Measurements from ENCODE around the gene PTPN7. TPM values are rescaled to one million over a fixed set of nuclear protein-coding genes. Genes with fewer than 3 reads are reported as not detected.
A peak's percentile ranks its signal among the peaks of the same experiment; 100 is the strongest.

PTPN7 gene
- total RNA-seq, 6 donors from 2014 or later = 4.6 to 9.3 (median 7.7) TPM

GRCh38 chr1:202176949-202177927 lies 16.8 kb upstream of the PTPN7 start:
- DNase-seq (peak in 1 of 2 donors; percentile 65), ATAC-seq (ENCODE audit: low FRiP score in 2 of 2) (no peak)
- H3K4me3 ChIP-seq = no peak overlapping the region
- no peaks in the 10 kb centered on the region for H3K36me3 ChIP-seq
- WGBS, 2 donors = 91 to 94% methylated on average over 16 to 25 of the region's 29 CpGs
- no peaks in the 10 kb centered on the region for H3K4me1 ChIP-seq
- TF ChIP-seq EP300 (IDR thresholded peaks at IDR 0.05) = no peak
- TF ChIP-seq POLR2A (IDR thresholded peaks at IDR 0.05) = no peak
- no peak for TF ChIP-seq POLR2AphosphoS5 (IDR thresholded peaks at IDR 0.05)
- TF ChIP-seq CTCF (IDR thresholded peaks at IDR 0.05) = no peak
- no peaks in the 10 kb centered on the region for H3K9me3 ChIP-seq
- H3K27ac ChIP-seq = no peak overlapping the region
- H3K27me3 ChIP-seq = no peaks in the 10 kb centered on the region

- no peaks in the 10 kb centered on the region for H3K9me3 ChIP-seq
- no peak overlapping the region for H3K27ac ChIP-seq
- H3K27me3 ChIP-seq = no peaks in the 10 kb centered on the region
- WGBS, 2 donors = 84 to 85% methylated on average over 7 of the region's 7 CpGs
- no peaks in the 10 kb centered on the region for H3K36me3 ChIP-seq
- H3K4me3 ChIP-seq = no peak overlapping the region
- no peak for TF ChIP-seq POLR2A (IDR thresholded peaks at IDR 0.05)
- no peak for TF ChIP-seq POLR2AphosphoS5 (IDR thresholded peaks at IDR 0.05)
- TF ChIP-seq CTCF (IDR thresholded peaks at IDR 0.05) = no peak
- no peak for TF ChIP-seq EP300 (IDR thresholded peaks at IDR 0.05)
- DNase-seq (peak in 1 of 2 donors; percentile 49), ATAC-seq (ENCODE audit: low FRiP score in 2 of 2) (no peak)
- no peaks in the 10 kb centered on the region for H3K4me1 ChIP-seq
Measured at GRCh38 chr1:202173993-202174392, 13.6 kb upstream of the PTPN7 start.

- Histone ChIP-seq H3K36me3 (no peaks in the 10 kb centered on the region), H3K27ac (no peak overlapping the region), H3K9me3 (no peaks in the 10 kb centered on the region), H3K4me1 (peaks cover 0 to 11% (median 3%) of the 10 kb centered on the region in 4 donors), H3K4me3 (no peak overlapping the region), H3K27me3 (no peaks in the 10 kb centered on the region)
- no peak for TF ChIP-seq POLR2A (IDR thresholded peaks at IDR 0.05)
- no peak for DNase-seq
- 80 to 94% methylated on average over 3 to 5 of the region's 5 CpGs for WGBS, 2 donors
- no peak for ATAC-seq (ENCODE audit: low FRiP score in 2 of 2)
Measured at GRCh38 chr1:202172015-202172355, 11.6 kb upstream of the PTPN7 start.

- H3K9me3 ChIP-seq = no peaks in the 10 kb centered on the region
- H3K4me3 ChIP-seq = no peak overlapping the region
- H3K27me3 ChIP-seq = no peaks in the 10 kb centered on the region
- TF ChIP-seq EP300 (IDR thresholded peaks at IDR 0.05) (no peak), CTCF (IDR thresholded peaks at IDR 0.05) (no peak), POLR2A (IDR thresholded peaks at IDR 0.05) (no peak), POLR2AphosphoS5 (IDR thresholded peaks at IDR 0.05) (no peak)
- peak in 1 of 2 donors; percentile 61 for DNase-seq
- 98% methylated on average over 10 of the region's 11 CpGs; no CpG with 5 or more reads in 1 of the 2 donors for WGBS, 2 donors
- ATAC-seq (ENCODE audit: low FRiP score in 2 of 2) = peak in 1 of 2 donors; percentile 28
- H3K4me1 ChIP-seq = peaks cover 0 to 11% (median 3%) of the 10 kb centered on the region in 4 donors
- no peaks in the 10 kb centered on the region for H3K36me3 ChIP-seq
- no peak overlapping the region for H3K27ac ChIP-seq
Measured at GRCh38 chr1:202171292-202172014, 11.1 kb upstream of the PTPN7 start.

GRCh38 chr1:202170726-202171125 lies 10.3 kb upstream of the PTPN7 start:
- DNase-seq (no peak), ATAC-seq (ENCODE audit: low FRiP score in 2 of 2) (no peak)
- Histone ChIP-seq H3K36me3 (no peaks in the 10 kb centered on the region), H3K9me3 (no peaks in the 10 kb centered on the region), H3K4me1 (peaks cover 0 to 11% (median 3%) of the 10 kb centered on the region in 4 donors), H3K27me3 (no peaks in the 10 kb centered on the region), H3K4me3 (no peak overlapping the region), H3K27ac (no peak overlapping the region)
- TF ChIP-seq POLR2AphosphoS5 (IDR thresholded peaks at IDR 0.05) (no peak), CTCF (IDR thresholded peaks at IDR 0.05) (no peak), POLR2A (IDR thresholded peaks at IDR 0.05) (no peak), EP300 (IDR thresholded peaks at IDR 0.05) (no peak)
- 83 to 85% methylated on average over 6 of the region's 6 CpGs for WGBS, 2 donors
